Fibroblast of lung (primary cell): ENCODE data around the gene TNFSF15.

ENCODE experiments used
- EZH2 ChIP-seq: IDR thresholded peaks from 2 replicates; pipeline ENCODE4 v1.5.1; 2012; ENCODE audit warnings: low read length, control low read depth, mild to moderate bottlenecking; ENCODE audit errors: missing control alignments
- TF ChIP-seq, protein P1 (sequence below), 2 donors: IDR thresholded peaks in 1 of 2; conservative IDR thresholded peaks in 1 of 2; 1 replicate in 1 of 2; 2 replicates in 1 of 2; pipeline ENCODE4 v1.5.1; 2011 to 2012; ENCODE audit warnings: low read length in 2 of 2, control low read depth in 1 of 2, inconsistent platforms in 1 of 2, low read depth in 1 of 2, mild to moderate bottlenecking in 1 of 2

DNA sequence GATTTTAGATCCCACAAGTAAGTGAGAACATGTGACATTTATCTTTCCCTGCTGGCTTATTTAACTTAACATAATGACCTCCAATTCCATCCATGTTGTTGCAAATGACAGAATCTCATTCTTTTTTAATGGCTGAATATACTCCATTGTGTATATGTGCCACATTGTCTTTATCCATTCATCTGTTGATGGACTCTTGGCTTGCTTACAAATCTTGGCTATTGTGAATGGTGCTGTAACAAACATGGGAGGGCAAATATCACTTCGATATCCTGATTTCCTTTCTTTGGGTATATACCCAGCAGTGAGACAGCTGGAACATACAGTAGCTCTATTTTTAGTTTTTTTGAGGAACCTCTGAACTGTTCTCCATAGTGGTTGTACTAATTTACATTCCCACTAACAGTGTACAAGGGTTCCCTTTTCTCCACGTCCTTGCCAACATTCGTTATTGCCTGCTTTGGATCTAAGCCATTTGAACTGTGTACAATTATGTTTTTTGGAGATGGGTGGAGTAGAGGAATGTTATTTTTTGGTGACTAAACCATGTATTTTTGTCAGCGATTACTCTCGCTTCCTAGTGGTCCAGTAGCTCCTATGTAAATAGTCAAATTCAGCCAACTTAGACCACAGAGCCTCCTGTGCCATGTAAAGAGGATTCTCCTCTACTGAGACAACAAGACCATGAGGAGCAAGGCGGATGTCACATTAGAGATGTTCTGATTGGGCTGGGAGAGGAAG lies 60.6 kb downstream of the TNFSF15 start:
- TF ChIP-seq, protein P1, sequence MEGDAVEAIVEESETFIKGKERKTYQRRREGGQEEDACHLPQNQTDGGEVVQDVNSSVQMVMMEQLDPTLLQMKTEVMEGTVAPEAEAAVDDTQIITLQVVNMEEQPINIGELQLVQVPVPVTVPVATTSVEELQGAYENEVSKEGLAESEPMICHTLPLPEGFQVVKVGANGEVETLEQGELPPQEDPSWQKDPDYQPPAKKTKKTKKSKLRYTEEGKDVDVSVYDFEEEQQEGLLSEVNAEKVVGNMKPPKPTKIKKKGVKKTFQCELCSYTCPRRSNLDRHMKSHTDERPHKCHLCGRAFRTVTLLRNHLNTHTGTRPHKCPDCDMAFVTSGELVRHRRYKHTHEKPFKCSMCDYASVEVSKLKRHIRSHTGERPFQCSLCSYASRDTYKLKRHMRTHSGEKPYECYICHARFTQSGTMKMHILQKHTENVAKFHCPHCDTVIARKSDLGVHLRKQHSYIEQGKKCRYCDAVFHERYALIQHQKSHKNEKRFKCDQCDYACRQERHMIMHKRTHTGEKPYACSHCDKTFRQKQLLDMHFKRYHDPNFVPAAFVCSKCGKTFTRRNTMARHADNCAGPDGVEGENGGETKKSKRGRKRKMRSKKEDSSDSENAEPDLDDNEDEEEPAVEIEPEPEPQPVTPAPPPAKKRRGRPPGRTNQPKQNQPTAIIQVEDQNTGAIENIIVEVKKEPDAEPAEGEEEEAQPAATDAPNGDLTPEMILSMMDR (conservative IDR thresholded peaks at IDR 0.05 in 1 of 2, IDR thresholded peaks at IDR 0.05 in 1 of 2; ENCODE audit: low read depth in 1 of 2, low read length in 2 of 2), result no peak
- TF ChIP-seq EZH2, result no peak
